Measurements from ENCODE around the gene BABAM2. TPM values are rescaled to one million over a fixed set of nuclear protein-coding genes. Genes with fewer than 3 reads are reported as not detected.

The BABAM2 gene
- total RNA-seq, 2 experiments from 2014 or later = 66.8 to 68.4 TPM

- no peaks in the 10 kb centered on the region for H3K4me1 Mint-ChIP-seq (ENCODE audit: low read depth)
- H3K27ac Mint-ChIP-seq = no peak overlapping the region
- no peak overlapping the region for H3K4me3 Mint-ChIP-seq
- DNase-seq = no peak
- H3K27me3 Mint-ChIP-seq = no peaks in the 10 kb centered on the region
- H3K9me3 Mint-ChIP-seq = no peaks in the 10 kb centered on the region
- no peak for TF ChIP-seq CTCF (IDR thresholded peaks at IDR 0.05)
- ChIA-PET CTCF (no interaction called here), POLR2A (no interaction called here)
- intact Hi-C loops (cut with micrococcal nuclease) = no loop called here
- no peak for ATAC-seq
- H3K36me3 Mint-ChIP-seq (ENCODE audit: low read depth) = no peaks in the 10 kb centered on the region
Measured at GRCh38 chr2:28089486-28089885, 199.0 kb downstream of the BABAM2 start.

GRCh38 chr2:28093308-28093707 is 202.8 kb downstream of the BABAM2 start:
- CTCF ChIA-PET = no interaction called here
- Mint-ChIP-seq H3K27me3 (no peaks in the 10 kb centered on the region), H3K4me1 (ENCODE audit: low read depth) (no peaks in the 10 kb centered on the region), H3K9me3 (no peaks in the 10 kb centered on the region), H3K36me3 (ENCODE audit: low read depth) (no peaks in the 10 kb centered on the region), H3K27ac (peak overlapping the region; percentile 50), H3K4me3 (no peak overlapping the region)
- DNase-seq (no peak), ATAC-seq (no peak)
- POLR2A ChIA-PET = interaction anchor here (1.2 kb wide), 1 partner anchor 90 kb away, joined by 3 read pairs; no protein-coding TSS in a partner anchor
- no peak for TF ChIP-seq CTCF (IDR thresholded peaks at IDR 0.05)
- intact Hi-C loops (cut with micrococcal nuclease) = no loop called here

- ATAC-seq (no peak), DNase-seq (no peak)
- no peak for TF ChIP-seq CTCF (IDR thresholded peaks at IDR 0.05)
- H3K4me3 Mint-ChIP-seq = no peak overlapping the region
- no peaks in the 10 kb centered on the region for H3K27me3 Mint-ChIP-seq
- no peaks in the 10 kb centered on the region for H3K4me1 Mint-ChIP-seq (ENCODE audit: low read depth)
- ChIA-PET CTCF (no interaction called here), POLR2A (no interaction called here)
- H3K9me3 Mint-ChIP-seq = no peaks in the 10 kb centered on the region
- H3K27ac Mint-ChIP-seq = no peak overlapping the region
- intact Hi-C loops (cut with micrococcal nuclease) = no loop called here
- no peaks in the 10 kb centered on the region for H3K36me3 Mint-ChIP-seq (ENCODE audit: low read depth)
Measured at GRCh38 chr2:28093768-28094167, 203.2 kb downstream of the BABAM2 start.

GRCh38 chr2:28094739-28095138 is 204.2 kb downstream of the BABAM2 start:
- CTCF ChIA-PET = no interaction called here
- TF ChIP-seq CTCF (IDR thresholded peaks at IDR 0.05) = no peak
- POLR2A ChIA-PET = no interaction called here
- Mint-ChIP-seq H3K36me3 (ENCODE audit: low read depth) (no peaks in the 10 kb centered on the region), H3K27ac (no peak overlapping the region), H3K9me3 (no peaks in the 10 kb centered on the region), H3K4me3 (no peak overlapping the region), H3K27me3 (no peaks in the 10 kb centered on the region), H3K4me1 (ENCODE audit: low read depth) (no peaks in the 10 kb centered on the region)
- DNase-seq = no peak
- intact Hi-C loops (cut with micrococcal nuclease) = no loop called here
- ATAC-seq = no peak

GRCh38 chr2:28095622-28096021 is 205.1 kb downstream of the BABAM2 start:
- ChIA-PET POLR2A (no interaction called here), CTCF (no interaction called here)
- intact Hi-C loops (cut with micrococcal nuclease) = no loop called here
- ATAC-seq (no peak), DNase-seq (no peak)
- no peak for TF ChIP-seq CTCF (IDR thresholded peaks at IDR 0.05)
- Mint-ChIP-seq H3K36me3 (ENCODE audit: low read depth) (no peaks in the 10 kb centered on the region), H3K9me3 (no peaks in the 10 kb centered on the region), H3K27ac (no peak overlapping the region), H3K4me1 (ENCODE audit: low read depth) (no peaks in the 10 kb centered on the region), H3K4me3 (no peak overlapping the region), H3K27me3 (no peaks in the 10 kb centered on the region)
